Medulla oblongata (tissue), 1 donor: Measurements from ENCODE around the gene KRTAP5-4.
A peak's percentile ranks its signal among the peaks of the same experiment; 100 is the strongest.
"Not testable (repeated sequence)": the region's sequence is repeated elsewhere in the genome, so short reads cannot be mapped to it uniquely, and the experiment has no call there.

Experiments used
- DNase-seq: peaks from one replicate; pipeline ENCODE4 v3.0.0-alpha.2; 2015; ENCODE audit errors: extremely low spot score

KRTAP5-4 gene

DNA sequence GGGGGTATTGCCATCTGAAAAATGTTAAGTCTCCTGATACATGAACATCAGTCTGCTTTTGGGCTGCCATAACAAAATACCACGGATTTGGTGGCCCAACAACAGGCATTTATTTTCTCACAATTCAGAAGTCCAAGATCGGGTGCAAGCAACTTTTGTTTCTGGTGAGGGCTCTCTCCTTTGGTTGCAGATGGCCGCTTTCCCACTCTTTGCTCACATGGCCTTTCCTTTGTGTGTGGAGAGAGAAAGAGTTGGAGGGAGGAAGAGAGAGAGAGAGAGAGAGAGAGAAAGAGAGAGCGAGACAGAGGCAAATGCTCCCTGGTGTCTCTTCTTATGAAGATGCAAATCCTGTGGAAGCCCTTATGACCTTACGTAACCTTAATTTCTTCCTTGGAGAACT is 21.3 kb downstream of the KRTAP5-4 start:
- peak; percentile 70 for DNase-seq

GRCh38 chr11:1598816-1599215 is 23.1 kb downstream of the KRTAP5-4 start:
- no peak for DNase-seq

DNA sequence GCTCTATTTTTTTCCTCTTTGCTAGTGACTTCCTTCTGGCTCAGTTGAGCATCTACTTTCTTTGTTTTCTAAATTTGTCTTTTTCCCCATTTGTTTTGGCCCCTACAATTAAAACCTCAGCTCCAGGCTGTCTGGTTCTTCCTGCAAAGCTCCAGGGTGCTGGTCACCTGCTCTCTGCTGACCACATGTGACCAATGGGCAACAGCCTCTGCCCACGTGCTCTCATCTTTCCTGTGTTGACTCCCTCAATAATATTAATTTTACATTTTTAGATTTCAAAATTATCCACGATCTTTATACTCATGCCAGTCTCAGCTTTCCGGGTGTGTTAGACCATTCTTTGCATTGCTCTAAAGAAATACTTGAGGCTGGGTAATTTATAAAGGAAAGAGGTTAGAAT is 23.5 kb downstream of the KRTAP5-4 start:
- not testable (repeated sequence) for DNase-seq

DNA sequence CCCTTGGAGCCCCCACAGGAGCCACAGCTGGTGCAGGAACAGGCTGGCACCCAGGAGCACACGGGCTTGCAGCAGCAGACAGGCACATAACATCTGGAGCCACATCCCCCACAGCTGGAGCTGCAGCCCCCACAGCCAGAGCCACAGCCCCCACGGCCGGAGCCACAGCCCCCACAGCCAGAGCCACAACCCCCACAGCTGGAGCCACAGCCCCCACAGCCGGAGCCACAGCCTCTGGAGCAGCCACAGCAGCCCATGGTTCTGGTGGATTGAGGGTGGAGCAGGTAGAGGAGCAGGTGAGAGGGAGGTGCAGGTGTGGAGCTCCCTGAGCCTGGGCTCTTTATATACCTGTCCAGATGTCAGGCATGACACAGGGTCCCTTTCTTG is 24.0 kb downstream of the KRTAP5-4 start, which contains the start of gene KRTAP5-2:
Gene KRTAP5-2 (minus strand): TSS at position 301 of the 387 bp plus-strand sequence. CDS start 44 bp downstream, at position 257.
- no peak for DNase-seq

DNA sequence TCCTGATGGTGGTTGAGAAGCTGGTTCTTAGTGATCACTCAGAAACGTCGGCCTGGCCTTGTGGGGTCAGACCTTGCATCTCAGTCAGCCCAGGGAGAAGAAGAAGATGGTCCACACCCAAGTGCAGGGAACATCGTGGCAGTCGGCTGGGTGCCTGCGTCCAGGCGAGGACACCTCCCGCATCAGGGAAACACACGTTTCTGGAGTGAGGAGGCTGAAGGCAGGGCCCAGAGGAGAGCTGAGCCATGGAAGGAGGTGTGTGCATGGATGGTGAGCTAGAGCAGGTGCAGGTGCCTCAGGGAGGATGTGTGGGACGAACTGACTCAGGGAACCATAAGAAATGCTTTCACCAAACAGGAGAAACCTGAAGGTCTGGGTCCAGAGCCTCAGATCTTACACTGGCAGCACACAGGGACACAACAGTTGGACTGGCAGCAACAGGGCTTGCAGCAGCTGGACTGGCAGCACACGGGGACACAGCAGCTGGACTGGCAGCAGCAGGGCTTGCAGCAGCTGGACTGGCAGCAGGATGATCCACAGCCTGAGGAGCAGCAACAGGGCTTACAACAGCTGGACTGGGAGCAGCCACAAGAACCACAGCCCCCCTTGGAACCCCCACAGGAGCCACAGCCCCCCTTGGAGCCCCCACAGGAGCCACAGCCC is 24.5 kb downstream of the KRTAP5-4 start:
- DNase-seq = no peak

- DNase-seq = not testable (repeated sequence)
Observed at GRCh38 chr11:1596576-1597121, 25.3 kb downstream of the KRTAP5-4 start.

- not testable (repeated sequence) for DNase-seq
Observed at GRCh38 chr11:1595994-1596575, 25.9 kb downstream of the KRTAP5-4 start.

GRCh38 chr11:1592628-1593027 is 29.3 kb downstream of the KRTAP5-4 start:
- no peak for DNase-seq

DNA sequence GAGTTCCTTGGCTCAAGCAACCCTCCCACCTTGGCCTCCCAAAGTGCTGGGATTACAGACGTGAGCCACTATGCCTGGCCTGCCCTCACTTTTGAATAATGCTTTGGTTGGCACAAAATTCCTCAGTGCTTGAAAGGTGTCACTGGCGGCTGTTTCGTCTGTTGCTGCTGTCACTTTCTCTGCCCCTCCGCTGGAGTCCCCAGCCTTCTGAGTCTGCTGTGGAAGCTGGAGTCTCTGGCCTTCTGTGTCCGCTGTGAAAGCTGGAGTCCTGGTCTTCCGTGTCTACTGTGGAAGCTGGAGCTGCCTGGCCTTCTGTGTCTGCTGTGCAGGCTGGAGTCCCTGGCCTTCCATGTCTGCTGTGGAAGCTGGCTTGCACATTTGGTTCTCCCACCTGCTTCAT is 31.9 kb downstream of the KRTAP5-4 start:
- DNase-seq = no peak

DNA sequence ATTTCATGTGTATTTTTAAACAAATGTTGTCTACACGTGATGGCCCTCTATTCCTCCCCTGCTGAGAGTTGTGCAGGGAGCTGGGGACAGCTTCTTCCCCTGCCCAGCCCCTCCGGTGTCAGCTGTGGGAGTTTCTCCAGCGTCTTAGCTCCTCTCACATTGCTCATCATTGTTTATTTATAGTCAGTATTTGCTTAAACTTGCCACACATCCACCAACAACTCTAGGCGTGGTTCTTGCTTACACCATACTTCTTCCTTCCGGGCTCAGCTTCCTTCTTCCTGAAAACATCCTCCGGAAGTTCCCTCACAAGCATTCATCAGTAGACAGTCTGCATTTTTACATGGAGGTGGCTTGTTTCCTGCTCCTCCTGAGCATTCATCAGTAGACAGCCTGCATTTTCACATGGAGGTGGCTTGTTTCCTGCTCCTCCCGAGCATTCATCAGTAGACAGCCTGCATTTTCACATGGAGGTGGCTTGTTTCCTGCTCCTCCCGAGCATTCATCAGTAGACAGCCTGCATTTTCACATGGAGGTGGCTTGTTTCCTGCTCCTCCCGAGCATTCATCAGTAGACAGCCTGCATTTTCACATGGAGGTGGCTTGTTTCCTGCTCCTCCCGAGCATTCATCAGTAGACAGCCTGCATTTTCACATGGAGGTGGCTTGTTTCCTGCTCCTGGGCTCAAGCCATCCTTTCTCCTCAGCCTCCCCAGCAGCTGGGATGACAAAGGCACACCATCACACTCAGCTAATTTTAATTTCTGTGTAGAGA is 32.6 kb downstream of the KRTAP5-4 start:
- DNase-seq = not testable (repeated sequence)

- no peak for DNase-seq
Observed at GRCh38 chr11:1586699-1587098, 35.2 kb downstream of the KRTAP5-4 start.

DNA sequence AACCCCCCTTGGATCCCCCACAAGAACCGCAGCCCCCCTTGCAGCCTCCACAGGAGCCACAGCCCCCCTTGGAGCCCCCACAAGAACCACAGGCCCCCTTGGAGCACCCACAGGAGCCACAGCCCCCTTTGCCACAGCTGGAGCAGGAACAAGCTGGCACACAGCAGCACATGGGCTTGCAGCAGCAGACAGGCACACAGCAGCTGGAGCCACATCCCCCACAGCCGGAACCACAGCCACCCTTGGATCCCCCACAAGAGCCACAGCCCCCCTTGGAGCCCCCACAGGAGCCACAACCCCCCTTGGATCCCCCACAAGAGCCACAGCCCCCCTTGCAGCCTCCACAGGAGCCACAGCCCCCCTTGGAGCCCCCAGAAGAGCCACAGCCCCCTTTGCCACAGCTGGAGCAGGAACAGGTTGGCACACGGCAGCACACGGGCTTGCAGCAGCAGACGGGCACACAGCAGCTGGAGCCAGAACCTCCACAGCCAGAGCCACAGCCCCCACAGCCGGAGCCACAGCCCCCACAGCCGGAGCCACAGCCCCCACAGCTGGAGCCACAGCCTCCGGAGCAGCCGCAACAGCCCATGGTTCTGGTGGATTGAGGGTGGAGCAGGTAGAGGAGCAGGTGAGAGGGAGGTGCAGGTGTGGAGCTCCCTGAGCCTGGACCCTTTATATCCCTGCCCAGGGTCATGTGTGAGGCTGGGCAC is 37.1 kb downstream of the KRTAP5-4 start, which contains the start of gene KRTAP5-1:
Gene KRTAP5-1 (minus strand): TSS at position 623 of the 710 bp plus-strand sequence. CDS start 34 bp downstream, at position 589.
- not testable (repeated sequence) for DNase-seq

GRCh38 chr11:1582909-1583308 is 39.0 kb downstream of the KRTAP5-4 start:
- DNase-seq = not testable (repeated sequence)

GRCh38 chr11:1581976-1582375 is 40.0 kb downstream of the KRTAP5-4 start:
- DNase-seq = no peak

DNA sequence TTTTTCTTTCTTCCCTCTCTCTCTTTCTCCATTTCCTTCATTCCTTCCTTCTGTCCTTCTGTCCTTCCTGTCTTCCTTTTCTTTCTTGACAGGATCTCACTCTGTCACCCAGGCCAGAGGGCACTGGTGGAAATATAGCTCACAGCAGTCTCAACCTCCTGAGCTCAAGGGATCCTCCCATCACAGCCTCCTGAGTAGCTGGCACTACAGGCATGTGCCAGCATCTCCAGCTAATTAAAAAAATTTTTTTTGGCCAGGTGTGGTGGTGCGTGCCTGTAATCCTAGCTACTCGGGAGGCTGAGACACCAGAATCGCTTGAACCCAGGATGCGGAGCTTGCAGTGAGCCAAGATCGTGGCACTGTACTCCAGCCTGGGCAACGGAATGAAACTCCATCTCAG is 45.1 kb downstream of the KRTAP5-4 start:
- DNase-seq = no peak

- DNase-seq = not testable (repeated sequence)
Observed at GRCh38 chr11:1575756-1576155, 46.2 kb downstream of the KRTAP5-4 start.

- no peak for DNase-seq
Observed at GRCh38 chr11:1574933-1575242, 47.0 kb downstream of the KRTAP5-4 start.

DNA sequence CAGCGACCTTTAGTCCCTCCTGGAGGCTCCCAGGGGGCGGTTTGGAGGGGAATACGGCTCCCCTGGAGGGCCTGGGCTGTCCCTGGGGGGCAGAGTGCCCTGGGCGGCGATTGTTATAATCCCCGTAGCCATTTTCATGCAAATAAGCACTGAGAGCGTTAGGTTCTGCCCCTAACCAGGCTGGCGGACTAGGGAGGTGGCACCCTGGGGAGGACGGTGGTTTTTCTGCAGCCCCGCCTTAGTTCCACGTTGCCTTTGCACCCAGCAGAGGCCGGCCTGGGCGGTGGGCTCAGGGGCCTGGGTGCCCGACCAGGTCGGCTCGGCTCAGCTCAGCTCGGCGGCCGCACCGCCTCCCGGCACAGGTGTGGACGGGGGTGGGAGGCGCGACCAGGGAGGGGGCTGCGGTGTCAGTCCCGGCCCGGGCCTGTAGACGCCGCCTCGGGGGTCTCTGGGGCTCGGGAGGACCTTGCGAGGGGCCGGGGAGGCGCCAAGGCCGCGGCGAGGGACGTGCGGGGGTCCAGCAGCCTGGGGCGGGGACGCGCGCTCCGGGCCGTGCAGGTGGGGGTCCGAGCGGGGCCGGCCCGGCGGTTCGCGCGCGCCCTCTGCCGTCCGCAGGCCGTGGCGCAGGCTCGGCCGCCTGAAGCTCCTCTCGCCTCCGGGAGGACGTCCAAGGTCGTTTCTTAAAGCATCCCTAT is 47.6 kb downstream of the KRTAP5-4 start:
- peak; percentile 62 for DNase-seq

GRCh38 chr11:1573903-1574237 is 48.1 kb downstream of the KRTAP5-4 start:
- no peak for DNase-seq

GRCh38 chr11:1573077-1573902 is 48.6 kb downstream of the KRTAP5-4 start:
- DNase-seq = no peak
